ENCODE measurements around the gene KCNQ1.

The KCNQ1 gene

DNA sequence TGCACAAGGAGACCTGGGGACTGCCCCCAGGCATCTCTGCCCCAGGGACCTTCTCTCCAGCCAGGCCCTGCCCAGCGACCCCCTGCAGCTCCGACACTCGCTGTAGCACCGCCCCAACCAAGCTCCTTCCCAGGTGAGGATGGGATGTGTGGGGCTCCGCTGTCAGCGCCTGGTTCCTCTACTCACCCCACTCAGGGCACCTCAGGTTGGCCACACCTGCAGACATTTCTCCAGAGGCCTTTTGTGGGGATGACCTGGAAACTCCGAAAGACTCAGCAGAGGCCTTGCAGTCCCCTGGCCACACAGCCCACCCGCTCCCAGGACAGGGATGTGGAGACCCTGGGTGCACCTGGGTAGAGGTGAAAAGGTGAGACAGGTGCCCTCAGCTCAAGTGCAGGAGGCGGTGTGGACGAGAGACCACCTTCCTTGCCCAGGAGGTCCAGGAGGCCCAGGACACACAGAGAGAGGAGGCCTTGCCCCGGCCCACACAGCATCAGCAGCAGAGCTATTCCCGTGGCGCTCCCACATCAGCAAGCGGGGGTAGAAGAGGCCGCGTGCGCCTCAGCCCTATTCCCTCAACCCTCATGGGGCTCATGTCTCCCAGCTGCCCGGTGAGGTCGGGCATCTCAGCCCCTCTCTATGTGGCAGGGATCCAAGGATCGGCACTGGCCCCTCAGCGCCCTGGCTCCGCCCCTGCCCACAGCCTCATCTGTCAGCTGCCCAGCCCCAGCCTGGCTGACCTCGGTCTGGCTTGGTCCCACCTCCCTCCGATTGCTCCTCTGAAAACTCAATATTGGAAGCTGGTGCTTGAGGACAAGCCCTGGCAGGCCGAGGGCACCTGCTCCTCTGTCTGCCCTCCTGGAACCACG lies 21.4 kb upstream of the KCNQ1 start:
- DNase-seq (ENCODE audit: low read depth in 1 of 2, low spot score in 1 of 2): no peak

DNA sequence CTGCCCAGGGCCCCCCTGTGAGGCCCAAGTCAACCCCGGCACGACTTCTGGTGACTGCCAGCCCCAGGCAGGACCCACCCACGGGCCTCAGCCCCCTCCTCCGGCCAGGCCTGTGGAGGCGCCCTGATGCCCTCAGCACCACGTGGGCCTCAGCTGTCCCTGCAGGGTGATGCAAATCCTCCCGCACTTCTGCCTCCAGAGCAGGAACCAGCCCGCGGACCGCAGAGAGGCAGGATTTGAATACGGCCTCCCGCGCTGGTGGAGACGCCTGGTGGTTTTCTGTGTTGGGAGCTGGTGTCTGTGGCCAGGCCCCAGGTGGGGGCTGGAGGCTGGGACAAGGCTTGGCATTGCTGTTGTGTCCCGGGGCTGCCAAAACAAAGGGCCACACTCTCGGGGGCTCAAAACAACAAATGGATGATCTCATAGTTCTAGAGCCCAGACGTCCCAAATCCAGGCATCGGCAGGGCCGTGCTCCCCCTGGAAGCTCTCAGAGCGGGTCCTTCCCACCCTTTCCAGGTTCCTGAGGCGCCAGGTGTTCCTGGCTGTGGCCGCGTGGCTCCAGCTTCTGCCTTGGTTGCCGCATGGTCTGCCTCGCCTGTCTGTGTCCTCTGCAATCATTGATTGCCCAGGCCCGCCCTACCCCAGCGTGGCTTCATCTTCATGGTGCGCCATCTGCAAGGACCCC lies 19.9 kb upstream of the KCNQ1 start:
- DNase-seq (ENCODE audit: low read depth in 1 of 2, low spot score in 1 of 2): no peak

DNA sequence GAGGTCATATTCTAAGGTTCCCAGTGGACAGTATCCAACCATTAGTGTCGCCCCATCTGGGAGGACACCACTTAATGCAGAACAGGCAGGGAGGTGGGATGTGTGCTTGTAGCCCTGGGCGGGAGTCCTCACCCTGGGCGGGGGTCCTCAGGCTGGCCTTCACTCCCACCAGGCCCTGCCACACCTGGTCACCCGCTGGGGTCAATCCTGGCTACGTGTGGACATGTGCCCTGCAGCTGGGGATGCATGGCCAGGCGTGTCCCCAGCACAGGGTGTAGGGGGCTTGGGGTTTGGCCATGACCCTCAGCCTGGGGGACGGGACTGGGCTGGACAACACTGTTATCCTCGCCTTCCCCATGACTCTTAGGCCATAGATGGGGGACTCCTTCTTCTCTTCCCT lies 19.3 kb upstream of the KCNQ1 start:
- no peak for DNase-seq (ENCODE audit: low read depth in 1 of 2, low spot score in 1 of 2)

DNA sequence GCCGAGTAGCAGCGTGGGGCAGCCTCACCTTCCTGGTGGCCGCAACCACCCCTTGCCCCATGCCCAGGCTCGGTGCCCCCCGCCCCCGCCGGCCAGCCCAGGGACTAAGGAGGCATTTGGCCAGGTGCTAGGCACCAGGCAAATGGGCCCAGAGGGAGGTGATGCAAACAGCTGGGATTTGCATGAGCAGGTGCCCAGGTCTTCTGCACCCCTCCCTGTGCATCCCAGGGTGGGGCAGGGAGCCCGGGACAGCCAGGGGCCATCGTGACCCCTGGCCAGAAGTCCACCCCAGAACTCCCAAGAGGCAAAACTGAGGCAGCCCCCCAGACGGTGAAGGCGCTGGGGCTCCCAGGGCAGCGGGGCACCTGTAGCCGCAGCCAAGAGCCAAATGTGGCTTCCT lies 18.6 kb upstream of the KCNQ1 start:
- no peak for DNase-seq (ENCODE audit: low read depth in 1 of 2, low spot score in 1 of 2)

DNA sequence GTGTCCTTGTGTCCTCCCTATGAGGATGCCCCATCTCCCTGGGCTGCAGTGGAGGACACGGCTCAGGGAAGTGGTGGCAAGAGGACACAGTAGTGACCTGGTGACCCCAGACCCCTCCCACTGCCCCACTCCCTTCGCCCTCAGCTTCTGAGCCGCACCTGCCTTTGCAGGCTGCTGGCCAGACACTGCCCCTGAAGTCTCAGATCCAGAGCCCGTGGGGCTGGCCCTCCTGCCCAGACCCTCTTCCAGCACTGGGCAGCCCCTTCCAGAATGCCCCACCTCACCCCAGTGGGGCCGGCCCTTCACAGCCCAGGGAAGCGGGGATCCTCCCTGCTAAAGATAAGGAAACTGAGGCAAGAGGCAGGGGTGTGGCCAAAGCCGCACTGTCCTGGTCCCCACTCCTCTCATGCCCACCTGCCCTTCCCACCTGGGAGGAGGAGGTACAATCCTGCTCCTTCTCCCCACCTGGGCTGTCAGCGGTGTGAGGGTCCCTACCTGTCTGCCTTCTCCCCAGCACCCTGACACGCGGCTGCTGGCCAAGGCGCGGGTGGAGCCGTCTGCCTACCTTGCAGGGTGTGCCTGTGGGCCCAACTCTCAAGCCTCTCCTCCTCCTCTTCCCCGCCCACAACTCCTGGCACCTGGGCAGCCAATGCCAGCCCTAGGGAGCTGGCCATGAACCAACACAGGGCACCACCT lies 17.8 kb upstream of the KCNQ1 start:
- DNase-seq (ENCODE audit: low read depth in 1 of 2, low spot score in 1 of 2): no peak

DNA sequence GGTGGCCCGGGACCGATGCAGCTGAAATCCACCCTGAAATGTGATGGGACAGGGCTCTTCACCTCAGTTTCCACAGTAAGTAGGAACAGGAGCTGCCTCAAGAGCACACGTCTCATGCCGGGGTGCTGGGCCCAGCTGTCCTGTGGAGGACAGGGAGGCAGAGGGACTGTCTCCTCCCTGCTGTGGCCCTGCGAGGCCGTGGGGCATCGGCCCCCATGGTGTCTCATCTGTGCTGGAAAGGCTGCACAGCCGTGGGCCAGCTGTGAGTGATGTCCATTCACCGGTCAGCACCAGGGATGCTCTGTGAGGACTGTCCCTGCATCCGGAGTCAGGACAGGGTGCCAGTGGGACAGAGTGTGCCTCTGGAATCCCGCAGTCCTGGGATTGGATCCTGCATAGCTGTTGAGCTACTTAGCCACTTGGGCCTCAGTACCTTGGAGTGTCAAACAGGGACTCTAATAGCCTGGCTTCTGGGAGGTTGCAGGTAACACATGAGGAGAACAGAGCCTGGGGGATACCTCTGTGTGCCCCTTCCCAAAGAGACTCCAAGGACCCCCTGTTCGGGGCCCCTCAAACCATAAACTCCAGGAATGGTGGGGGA lies 17.0 kb upstream of the KCNQ1 start:
- DNase-seq (ENCODE audit: low read depth in 1 of 2, low spot score in 1 of 2): no peak

DNA sequence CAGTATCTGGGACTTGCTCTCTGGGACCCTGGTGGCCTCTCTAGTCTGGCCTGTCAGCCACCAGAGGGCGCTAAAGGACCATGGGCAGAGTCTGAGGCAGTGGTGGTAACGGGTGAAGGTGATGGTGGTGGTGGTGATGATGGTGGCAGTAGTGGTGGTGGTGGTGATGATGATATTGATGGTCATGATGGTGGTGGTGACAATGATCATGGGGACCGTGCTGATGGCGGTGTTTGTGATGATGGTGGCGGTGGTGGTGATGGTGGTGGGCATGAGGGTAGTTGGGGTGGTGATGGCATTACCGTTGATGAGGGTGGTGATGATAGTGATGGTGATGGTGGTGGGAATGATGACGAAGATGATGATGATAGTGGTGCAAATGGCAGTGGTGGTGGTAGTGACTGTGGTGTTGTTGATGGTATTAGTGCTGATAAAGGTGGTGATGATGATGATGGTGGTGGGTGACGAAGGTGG lies 16.4 kb upstream of the KCNQ1 start:
- DNase-seq (ENCODE audit: low read depth in 1 of 2, low spot score in 1 of 2): peak; percentile 79 to 86

DNA sequence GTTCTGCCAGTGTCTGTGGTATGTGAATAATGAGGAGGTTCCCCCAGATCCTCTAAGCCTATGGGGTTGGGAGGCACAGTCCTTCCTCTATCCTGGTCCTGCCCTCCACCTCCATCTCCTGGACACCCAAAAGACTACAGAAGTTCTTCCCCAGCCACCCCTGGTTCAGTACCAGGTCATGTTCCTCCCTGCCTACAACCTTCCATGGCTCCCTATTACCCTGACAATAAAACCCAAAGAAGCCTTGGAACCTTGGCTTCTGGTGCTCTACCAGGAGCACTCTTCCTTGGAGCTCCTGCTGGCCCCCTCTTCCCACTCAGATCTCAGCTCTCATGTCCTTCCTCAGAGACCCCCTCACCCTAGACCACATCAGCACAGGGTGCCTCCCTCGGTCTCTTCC lies 13.4 kb upstream of the KCNQ1 start:
- no peak for DNase-seq (ENCODE audit: low read depth in 1 of 2, low spot score in 1 of 2)

DNA sequence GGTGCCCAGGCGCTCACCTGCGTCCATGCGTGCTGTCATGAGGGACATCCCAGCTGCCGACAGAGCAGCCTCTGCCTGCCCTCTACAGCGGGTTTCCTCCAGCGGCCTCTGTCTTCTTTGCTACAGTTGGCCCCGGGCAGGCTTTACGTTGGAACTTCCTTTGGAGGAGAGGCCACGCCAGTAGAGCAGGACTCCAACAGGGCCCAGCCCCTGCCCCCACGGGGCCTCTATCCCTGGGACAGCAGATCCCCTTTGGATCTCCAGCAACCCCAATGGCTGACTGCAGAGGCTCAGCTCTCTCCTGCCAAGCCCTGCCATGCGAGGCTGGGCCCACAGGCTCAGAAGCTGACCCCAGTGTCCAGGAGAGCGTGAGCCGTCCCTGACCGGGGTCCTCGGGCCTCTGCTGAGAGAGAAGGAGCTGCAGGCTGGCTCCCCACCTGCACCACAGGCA lies 12.6 kb upstream of the KCNQ1 start:
- DNase-seq (ENCODE audit: low read depth in 1 of 2, low spot score in 1 of 2): no peak

DNA sequence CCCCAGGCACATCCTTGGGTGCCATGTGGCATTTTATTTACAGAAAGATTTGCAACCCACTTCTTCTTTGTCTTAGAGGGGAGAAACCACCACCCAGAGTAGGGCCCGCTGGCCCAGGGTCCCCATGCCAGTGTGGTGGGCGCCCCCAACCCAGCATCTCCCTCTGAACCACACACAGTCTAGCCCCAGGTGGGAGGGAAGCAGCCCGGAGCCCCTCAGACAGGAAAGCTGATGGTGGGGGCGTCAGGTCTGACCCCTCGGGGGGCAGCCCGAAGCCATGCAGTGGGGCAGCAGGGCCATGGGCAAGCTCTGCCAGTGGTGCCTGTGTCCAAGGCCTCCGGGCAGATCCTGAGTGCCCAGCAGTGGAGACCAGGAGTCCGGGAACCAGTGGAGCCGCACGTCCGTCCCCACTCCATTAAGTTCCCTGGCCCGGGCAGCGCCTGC lies 12.2 kb upstream of the KCNQ1 start:
- no peak for DNase-seq (ENCODE audit: low read depth in 1 of 2, low spot score in 1 of 2)

DNA sequence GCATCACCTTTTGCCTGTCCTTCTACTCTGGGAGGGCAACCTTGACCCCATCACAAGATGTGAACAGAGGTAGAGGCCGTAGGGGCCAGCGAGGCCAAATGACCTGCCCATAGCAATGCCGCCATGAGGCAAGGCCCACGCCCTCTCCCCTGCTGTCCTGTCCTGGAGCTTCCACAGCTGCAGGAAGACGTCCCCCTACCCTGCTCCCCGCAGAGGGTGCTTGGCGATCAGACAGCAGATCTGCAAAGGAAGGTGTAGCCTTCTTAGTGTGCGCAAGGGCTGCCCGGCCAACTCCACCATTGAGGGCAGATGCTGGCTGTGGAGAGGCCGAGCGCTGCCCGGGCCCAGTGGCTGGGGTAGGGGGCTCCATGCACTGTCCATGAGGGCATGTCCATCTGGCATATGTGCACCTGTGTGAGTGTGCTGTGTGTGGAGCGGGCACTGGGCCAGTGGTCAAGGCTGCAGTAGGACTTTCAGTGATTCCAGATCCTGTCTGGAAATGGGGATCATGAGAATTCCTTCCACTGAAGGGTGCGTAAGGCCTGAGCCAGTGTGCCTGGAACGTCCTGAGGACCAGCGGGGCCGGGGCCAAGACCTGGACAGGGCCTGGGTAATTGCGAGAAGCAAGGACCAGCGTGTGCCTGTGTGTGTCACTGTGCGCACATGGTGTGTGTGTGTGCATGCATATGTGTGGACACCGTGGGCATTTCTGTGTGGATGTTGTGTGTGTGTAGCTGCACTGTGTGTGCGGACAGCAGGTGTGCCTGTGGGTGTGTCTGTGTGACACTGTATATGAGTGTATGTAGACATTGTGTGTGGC lies 11.5 kb upstream of the KCNQ1 start:
- DNase-seq (ENCODE audit: low read depth in 1 of 2, low spot score in 1 of 2): no peak

DNA sequence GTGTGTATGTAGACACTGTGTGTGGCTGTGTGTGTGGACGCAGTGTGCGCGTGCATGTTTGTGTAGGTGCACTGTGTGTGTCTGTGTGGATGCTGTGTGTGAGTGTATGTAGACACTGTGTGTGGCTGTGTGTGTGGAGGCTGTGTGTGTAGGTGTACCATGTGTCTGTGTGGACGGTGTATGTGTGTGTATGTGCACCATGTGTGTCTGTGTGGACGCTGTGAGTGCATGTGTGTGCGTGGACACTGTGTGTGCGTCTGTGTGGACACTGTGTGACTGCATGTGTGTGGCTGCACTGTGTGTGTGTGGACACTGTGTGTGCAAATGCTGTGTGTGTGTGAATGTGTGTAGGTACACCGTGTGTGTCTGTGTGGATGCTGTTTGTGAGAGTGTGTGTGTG lies 10.8 kb upstream of the KCNQ1 start:
- DNase-seq (ENCODE audit: low read depth in 1 of 2, low spot score in 1 of 2): no peak

DNA sequence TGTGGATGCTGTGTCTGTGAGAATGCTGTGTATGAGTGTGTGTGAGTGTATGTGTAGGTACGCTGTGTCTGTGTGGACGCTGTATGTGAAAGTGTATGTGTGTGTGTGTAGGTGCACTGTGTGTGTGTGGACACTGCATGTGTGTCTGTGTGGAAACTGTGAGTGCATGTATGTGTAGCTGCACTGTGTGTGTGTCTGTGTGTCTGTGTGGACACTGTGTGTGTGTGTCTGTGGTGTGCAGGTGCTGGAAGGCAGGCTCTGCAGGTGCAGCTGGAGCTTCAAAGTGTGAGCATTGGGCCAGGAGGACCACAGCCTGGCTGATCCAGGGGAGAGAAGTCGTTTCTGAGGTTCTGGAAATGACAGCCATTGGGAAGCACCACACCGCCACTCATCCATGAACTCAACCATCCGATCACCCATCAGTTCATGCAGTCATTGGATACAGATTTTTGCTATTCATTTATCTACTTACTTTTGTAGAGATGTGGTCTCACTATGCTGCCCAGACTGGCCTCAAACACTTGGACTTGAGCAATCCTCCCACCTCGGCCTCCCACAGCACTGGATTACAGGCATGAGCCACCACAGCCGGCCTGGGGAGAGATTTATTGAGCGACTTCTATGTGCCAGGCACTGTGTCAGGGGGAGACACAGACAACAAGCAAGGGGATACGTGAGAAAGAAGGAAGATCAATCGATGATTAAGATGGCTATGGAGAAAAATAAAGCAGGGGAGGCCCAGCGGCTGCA lies 10.1 kb upstream of the KCNQ1 start:
- DNase-seq (ENCODE audit: low read depth in 1 of 2, low spot score in 1 of 2): no peak

DNA sequence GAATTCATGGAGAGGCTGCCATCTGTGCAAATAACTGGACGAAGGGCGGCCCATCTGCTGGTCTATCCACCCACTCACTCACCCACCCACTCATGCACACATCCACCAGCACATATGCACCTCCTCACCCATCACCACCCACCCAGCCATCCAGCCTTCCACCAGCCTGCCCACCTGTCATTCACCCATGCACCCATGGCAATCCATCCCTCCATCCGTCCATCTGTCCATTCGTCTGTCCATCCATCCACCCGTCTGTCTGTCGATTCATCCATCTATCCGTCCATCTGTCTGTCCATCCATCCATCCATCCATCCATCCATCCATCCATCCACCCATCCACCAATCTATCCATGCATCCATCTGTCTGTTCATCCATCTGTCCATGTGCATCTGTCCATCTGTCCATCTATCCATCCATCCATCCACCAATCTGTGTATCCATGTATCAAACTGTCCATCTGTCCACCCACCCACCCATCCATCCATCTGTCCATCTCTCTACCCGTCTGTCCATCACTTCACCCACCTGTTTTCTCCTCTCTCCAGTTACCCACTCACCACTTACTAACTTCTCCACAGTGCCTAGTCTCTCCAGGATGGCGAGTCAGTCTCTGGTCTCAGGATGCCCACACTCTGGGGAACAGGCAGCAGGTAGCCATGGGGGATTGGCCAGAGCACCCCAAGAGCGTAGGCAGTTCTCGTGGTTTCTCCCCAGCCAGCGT lies 9.4 kb upstream of the KCNQ1 start:
- DNase-seq (ENCODE audit: low read depth in 1 of 2, low spot score in 1 of 2): no peak

DNA sequence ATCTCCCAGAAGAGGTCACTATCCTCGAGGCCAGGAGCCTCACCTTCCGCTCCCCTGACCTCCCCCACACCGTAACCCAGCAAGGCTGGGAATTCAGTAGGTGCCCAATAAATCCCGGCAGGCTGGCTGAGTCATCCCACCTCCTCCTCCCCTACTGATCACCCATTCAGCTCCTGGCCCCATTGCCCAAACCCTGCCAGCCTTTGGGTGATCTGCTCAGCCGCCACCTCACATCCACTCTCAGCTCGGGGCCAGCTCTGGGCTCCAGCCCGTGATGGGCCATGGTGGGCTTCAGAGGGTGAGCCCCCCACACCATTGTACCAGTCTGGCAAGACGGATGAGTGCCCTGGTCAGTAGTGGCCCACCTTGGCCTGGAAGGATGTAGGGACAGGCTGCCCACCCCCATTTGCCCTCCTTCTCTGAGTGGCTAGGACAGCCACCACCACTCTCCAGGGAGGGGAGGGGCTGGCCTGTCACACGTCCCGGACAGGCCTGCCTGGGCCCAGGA lies 8.7 kb upstream of the KCNQ1 start:
- DNase-seq (ENCODE audit: low read depth in 1 of 2, low spot score in 1 of 2): no peak

DNA sequence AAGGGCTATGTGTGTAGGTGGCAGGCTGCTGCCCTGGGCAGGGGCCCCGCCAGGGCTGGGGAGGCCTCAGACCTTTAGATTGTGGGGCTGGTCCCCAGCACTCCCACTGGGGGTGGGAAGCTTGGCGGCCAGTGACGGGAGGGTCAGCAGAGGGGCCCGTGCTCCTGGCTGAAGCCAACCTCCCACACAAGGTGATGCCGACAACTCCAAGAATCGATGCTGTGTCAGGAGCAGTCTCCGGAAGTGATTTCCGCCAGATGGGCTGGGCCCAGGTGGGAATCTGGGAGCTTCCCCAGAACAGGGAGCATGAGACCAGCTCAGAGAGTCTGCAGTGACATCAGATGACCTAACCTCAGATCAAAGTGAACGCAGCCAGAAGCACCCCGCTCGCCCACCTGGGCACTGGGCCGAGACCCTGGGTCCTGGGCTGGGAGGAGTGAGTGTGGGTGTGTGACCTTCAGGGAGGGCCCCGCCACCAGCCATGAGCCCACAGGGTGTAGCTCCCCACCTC lies 8.2 kb upstream of the KCNQ1 start:
- DNase-seq (ENCODE audit: low read depth in 1 of 2, low spot score in 1 of 2): no peak

DNA sequence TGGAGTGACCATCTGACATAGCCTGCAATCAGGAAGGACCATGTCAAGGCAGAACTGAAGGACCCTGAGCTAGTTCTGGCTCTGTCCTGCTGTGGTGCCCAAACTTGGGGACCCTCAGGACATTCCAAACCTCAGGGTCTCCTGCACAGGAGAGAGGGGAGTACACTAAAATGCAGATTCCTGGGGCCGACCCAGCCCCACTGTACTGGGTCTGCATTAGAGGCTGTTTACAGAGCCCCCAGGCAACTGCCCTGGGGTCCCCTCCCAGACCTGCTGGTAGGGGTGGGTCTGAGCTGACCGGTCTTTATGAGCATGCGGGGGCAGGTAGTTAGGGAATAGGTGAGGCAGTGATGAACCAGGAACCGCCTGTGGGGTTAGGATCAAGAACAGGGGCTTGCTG lies 7.3 kb upstream of the KCNQ1 start:
- DNase-seq (ENCODE audit: low read depth in 1 of 2, low spot score in 1 of 2): no peak

DNA sequence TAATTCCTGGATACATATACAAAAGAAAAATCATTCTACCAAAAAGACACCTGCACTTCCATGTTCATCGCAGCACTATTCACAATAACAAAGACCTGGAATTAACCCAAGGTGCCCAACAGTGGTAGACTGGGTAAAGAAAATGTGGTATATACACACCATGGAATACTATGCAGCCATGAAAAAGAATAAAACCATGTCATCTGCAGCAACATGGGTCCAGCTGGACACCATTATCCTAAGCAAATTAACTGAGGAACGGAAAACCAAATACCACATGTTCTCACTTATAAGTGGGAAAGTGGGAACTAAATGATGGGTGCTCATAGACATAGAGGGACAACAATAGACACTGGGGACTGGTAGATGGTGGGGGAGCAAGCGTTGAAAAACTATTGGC lies 5.0 kb upstream of the KCNQ1 start:
- DNase-seq (ENCODE audit: low read depth in 1 of 2, low spot score in 1 of 2): no peak

DNA sequence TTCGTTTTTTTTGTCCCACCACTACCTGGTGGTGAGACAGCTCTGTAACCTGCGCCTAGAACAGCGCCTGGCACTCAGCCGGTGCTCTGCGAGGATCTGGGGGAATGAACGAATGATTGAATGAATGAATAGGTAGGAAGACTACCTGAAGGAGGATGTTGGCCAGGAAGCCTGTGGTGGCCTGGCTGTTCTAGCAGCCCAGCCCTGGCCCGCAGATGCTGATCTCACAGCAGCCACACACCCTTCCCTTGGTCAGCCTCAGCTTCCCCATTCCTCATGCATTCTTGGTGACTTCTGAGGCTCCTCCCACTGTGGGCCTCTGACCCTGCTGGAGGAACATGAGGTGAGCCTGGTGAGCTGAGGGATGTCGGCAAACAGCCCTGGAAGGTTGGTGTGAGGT lies 4.2 kb upstream of the KCNQ1 start:
- no peak for DNase-seq (ENCODE audit: low read depth in 1 of 2, low spot score in 1 of 2)
